HG03196 (cell line): ENCODE results near the gene TMEM179.
"Not testable (repeated sequence)": the region's sequence is repeated elsewhere in the genome, so short reads cannot be mapped to it uniquely, and the experiment has no call there.

Source experiments
- ATAC-seq: cut with Tn5 transposase; IDR thresholded peaks from one replicate; pipeline ENCODE4 v1.9.1; 2021; ENCODE audit not compliant: unreplicated experiment

TMEM179 gene

GRCh38 chr14:104588066-104588857, 16.3 kb downstream of the TMEM179 start:
- ATAC-seq = no peak

DNA sequence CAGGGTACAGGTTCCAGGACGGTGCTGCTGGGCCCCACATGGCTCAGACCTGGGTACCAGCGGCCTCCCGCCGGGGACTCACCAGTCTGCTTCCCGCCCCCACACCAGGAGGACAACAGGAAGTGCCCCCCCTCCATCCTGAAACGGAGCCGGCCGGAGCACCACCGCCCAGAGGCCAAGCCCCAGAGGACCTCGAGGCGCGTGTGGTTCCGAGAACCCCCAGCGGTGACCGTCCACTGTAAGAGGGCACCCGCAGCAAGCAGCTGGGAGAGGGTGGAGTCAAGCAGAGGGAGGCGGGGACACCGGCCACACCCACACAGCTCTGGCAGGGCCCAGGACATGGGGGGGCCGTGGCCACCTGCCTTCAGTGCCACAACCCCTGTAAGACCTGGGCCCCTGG, 16.9 kb downstream of the TMEM179 start:
- ATAC-seq = no peak

DNA sequence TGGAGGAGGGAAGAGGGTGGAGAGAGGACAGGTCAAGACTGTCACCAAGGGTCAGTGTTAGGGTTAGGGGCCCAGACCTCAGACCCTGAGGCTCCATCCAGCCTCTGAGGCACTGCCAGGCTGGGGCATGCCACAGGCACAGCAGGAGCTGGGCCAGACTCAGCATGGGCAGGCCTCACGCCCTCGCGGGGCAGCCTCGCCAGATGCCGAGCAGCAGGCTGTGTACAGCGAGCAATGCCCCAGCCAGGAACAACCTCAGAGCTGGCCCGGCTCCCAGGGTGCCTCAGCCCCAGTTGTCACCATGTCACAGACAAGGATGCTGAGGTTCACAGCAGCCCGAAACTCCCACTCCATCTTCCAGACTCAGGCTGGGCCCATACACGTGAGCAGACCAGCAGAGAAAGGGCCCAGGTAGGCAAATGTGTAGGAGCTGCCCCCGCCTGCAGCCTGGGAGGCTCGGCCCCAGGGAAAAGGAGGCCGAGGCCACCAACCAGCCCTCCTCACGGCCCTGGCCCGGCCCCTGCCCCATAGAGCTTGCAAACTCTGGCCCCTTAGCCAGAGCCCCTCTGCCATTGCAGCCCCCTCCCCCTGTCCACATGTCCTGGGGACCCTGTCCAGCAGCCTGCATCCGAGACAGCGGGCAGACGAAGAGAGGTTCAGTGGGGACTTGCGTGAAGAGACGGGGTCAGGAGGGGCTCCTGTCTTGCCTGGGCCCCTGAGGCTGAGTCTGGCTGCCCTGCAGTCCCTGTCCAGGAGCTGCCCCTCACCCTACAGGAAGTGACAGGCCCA, 17.5 kb downstream of the TMEM179 start:
- ATAC-seq = no peak

- no peak for ATAC-seq
These were observed 18.4 kb downstream of the TMEM179 start for GRCh38 chr14:104585966-104586697.

DNA sequence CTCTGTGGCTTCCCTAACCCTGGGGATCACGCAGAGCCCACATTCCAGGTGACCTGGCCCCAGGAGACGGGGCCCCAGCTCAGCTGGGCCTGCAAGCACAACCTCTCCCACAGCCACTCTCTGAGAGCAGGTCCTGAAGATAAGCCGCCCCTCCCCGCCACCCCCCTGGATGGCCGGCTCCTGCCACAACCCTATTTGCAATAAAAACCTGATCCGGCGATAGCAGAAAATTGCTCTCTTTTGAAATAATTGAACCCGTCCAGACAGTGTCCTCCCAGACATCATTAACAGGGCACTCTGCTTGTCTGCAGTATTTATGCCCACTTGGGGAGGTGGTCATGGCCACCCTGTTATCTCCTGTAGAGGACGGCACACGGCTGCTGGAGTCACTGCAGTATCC, 20.0 kb downstream of the TMEM179 start:
- no peak for ATAC-seq

DNA sequence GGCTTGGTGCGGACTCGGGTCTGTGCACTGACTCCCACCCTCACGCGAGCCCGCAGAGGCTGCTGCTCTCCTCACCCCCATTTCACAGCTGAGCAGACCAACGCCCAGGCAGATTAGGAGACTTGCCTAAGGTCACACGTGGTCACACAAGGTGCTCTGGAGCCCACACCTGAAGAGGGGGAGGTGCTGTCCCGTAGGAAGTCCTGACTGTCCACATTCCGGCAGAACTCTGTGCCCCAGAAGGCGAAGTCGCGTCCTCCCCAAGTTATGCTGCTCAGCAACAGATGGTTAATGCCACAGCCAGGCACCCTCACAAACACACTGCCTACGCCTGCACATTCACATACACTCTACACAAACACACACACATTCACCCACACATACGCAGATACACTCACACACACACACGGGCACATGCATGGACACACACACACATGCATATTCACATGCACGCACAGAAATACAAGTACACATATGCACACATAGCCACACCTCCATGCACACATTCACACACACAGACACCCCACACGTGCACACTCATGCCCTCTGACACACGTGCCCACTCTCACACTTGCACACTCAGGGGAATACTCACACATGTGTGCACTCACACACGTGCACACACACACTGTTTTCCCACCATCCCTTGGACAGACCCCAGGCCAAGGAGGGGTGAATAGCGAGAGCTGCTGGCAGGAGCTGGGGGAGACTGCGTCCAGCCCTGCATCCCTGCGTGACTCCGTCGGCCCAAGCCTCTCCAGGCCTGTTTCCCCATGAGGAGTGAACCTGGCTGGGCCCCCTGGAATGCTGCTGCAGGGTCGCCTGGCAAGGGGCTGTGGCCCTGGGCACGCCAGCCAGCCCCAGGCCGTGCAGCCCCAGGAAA, 20.9 kb downstream of the TMEM179 start:
- no peak for ATAC-seq

DNA sequence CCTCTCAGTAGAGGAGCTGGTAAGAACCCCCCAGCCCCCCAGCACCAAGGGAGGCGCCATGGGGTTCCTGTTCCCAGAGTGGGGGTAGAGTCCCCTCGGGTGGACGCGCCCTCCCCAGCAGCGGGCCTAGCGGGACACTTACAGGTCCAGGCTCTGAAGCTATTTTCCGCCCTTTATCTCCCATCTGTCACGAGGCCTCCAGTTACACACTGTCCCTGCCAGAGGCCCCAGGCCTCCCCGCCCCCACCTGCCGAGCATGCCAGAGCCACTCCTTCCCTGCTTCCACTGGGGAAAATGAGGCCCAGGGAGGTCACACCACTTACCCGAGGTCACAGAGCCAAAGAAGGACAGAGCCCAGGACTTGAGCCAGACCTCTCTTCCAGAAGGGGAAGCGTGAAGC, 21.9 kb downstream of the TMEM179 start:
- ATAC-seq = no peak

GRCh38 chr14:104582005-104582404, 22.6 kb downstream of the TMEM179 start:
- ATAC-seq = no peak

GRCh38 chr14:104581521-104581920, 23.1 kb downstream of the TMEM179 start:
- no peak for ATAC-seq

DNA sequence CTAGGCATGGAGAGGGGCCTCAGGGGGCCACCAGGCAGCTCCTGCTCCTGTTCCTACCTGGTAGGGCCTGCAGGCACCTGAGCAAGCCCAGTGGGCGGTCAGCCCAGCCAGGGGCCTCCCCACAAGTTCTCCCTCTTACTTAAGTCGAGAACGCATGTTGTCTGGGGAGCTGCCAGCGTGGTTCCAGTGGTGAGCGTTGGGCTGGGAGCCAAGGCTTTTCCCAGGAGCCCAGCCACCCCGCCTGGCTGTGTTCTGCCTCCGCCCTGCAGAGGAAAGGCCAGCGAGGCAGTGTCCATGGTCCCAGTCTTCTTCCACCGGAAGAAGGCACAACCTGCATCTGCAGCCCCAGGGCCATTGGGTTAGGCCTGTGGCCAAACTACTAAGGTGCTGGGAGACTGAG, 23.6 kb downstream of the TMEM179 start:
- no peak for ATAC-seq

DNA sequence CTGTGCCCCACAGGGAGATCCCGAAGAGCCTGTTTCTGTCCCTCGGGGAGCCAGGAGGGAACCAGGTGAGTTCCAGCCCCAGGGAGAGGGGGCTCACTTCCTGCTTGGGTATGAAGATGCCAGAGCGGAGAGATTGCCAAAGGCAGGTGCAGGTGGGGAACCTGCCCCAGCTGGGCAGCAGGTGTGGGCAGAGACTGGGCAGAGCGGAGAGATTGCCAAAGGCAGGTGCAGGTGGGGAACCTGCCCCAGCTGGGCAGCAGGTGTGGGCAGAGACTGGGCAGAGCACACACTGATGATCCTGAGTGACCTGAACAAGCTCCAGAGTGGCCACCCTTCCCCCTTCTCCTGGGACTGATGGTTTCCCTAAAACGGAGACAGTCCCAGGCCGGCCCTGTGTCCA, 24.6 kb downstream of the TMEM179 start:
- not testable (repeated sequence) for ATAC-seq

- ATAC-seq = no peak
These were observed 25.1 kb downstream of the TMEM179 start, which contains the start of gene C14orf180 for GRCh38 chr14:104579507-104579906. Gene C14orf180 (plus strand): TSS chr14:104579764. CDS start chr14:104586431, 6,667 bp downstream.

GRCh38 chr14:104578321-104578720, 26.3 kb downstream of the TMEM179 start:
- no peak for ATAC-seq

GRCh38 chr14:104577847-104578301, 26.7 kb downstream of the TMEM179 start:
- no peak for ATAC-seq

- ATAC-seq = no peak
These were observed 27.1 kb downstream of the TMEM179 start for GRCh38 chr14:104577426-104577825.

DNA sequence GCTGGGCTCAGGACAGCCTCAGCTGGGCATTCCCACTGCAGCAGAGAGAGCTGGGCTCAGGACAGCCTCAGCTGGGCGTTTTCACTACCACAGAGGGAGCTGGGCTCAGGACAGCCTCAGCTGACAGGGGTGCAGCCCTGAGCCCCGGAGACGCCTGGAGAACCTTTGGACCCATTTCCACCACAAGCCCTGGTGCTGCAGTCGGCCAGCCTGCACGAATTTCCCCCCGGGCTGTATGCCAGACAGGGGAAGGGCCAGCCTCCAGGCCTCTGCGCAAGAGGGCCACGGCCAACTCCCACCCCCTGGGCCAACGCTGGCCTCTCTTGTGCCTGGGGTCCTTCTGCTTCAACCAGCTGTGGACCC, 27.6 kb downstream of the TMEM179 start:
- ATAC-seq = no peak

DNA sequence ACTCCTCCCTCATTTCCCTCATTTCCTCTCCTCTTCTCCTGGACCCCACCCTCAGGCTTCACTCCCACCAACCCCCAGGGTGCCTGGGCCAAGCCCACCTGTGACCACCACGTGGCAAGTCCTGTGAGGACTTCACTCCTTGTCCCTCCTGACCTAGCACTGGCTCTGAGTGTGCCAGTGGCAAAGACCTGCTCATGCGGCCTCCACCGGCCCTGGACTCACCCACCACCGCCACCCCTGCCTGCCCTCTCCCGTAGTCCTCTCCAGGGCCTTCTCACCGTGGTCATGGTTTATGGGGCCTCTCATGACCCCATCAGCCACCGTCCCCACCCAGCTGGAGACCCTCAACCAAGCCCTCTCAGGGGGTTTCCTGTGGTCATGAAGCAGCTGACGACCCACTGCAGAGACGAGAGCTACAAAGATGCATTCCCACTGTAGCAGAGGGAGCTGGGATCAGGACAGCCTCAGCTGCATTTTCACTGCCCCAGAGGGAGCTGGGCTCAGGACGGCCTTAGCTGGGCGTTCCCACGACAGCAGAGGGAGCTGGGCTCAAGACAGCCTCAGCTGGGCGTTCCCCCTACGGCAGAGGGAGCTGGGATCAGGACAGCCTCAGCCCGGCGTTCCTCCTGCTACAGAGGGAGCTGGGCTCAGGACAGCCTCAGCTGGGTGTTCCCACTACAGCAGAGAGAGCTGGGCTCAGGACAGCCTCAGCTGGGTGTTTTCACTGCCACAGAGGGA, 28.2 kb downstream of the TMEM179 start:
- no peak for ATAC-seq

GRCh38 chr14:104574978-104575583, 29.5 kb downstream of the TMEM179 start:
- no peak for ATAC-seq

GRCh38 chr14:104574536-104574935, 30.0 kb downstream of the TMEM179 start:
- ATAC-seq = no peak
